C4-2B (cell line): Measurements from ENCODE around the gene HK1.

Experiments
- ZFX ChIP-seq: fragments of 450-650 bp; IDR thresholded peaks from 2 replicates; pipeline ENCODE4 v1.6.1; 2017
- TF ChIP-seq, protein P1 (sequence below): fragments of 450-650 bp; conservative IDR thresholded peaks from 2 replicates; pipeline ENCODE4 v1.5.1; 2017; ENCODE audit warnings: mild to moderate bottlenecking

- TF ChIP-seq, protein P1, sequence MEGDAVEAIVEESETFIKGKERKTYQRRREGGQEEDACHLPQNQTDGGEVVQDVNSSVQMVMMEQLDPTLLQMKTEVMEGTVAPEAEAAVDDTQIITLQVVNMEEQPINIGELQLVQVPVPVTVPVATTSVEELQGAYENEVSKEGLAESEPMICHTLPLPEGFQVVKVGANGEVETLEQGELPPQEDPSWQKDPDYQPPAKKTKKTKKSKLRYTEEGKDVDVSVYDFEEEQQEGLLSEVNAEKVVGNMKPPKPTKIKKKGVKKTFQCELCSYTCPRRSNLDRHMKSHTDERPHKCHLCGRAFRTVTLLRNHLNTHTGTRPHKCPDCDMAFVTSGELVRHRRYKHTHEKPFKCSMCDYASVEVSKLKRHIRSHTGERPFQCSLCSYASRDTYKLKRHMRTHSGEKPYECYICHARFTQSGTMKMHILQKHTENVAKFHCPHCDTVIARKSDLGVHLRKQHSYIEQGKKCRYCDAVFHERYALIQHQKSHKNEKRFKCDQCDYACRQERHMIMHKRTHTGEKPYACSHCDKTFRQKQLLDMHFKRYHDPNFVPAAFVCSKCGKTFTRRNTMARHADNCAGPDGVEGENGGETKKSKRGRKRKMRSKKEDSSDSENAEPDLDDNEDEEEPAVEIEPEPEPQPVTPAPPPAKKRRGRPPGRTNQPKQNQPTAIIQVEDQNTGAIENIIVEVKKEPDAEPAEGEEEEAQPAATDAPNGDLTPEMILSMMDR: no peak
- no peak for TF ChIP-seq ZFX
Measured at GRCh38 chr10:69412232-69412790, 134.0 kb downstream of the HK1 start.
